GM23338 (cell line): ENCODE measurements around the gene VOPP1. TPM values are rescaled to one million over a fixed set of nuclear protein-coding genes. Genes with fewer than 3 reads are reported as not detected.

Source experiments
- ATAC-seq: fragments of 200-7000 bp; cut with Tn5 transposase; 3 replicates; pipeline ENCODE4 v1.9.1; 2020
- DNase-seq: peaks from one replicate; pipeline ENCODE4 v3.0.0-alpha.2; 2015; ENCODE audit warnings: low spot score
- H2AFZ ChIP-seq: fragments of 200-600 bp; sonication (generic); 2 replicates; pipeline ENCODE4 v1.8.0; 2016; ENCODE audit warnings: antibody characterized with exemption, mild to moderate bottlenecking, moderate library complexity
- H3F3A ChIP-seq: fragments of 200-600 bp; sonication (generic); replicated peaks from 2 replicates; pipeline ENCODE4 v1.8.0; 2017; ENCODE audit warnings: antibody characterized with exemption, mixed run types, low read depth
- H3K27ac ChIP-seq: fragments of 200-600 bp; sonication (generic); 2 replicates; pipeline ENCODE4 v1.6.1; 2016; ENCODE audit warnings: low read depth
- H3K27me3 ChIP-seq: fragments of 200-600 bp; sonication (generic); 2 replicates; pipeline ENCODE4 v1.8.0; 2016; ENCODE audit warnings: mild to moderate bottlenecking, mixed run types, moderate library complexity; ENCODE audit not compliant: insufficient read depth
- H3K36me3 ChIP-seq: fragments of 200-600 bp; sonication (generic); 2 replicates; pipeline ENCODE4 v1.8.0; 2016; ENCODE audit warnings: mild to moderate bottlenecking; ENCODE audit not compliant: insufficient read depth
- H3K4me1 ChIP-seq: fragments of 200-600 bp; sonication (generic); 2 replicates; pipeline ENCODE4 v1.8.0; 2016; ENCODE audit warnings: mild to moderate bottlenecking, moderate library complexity; ENCODE audit not compliant: insufficient read depth
- H3K4me2 ChIP-seq: fragments of 200-600 bp; sonication (generic); 2 replicates; pipeline ENCODE4 v1.7.1; 2017; ENCODE audit warnings: mixed run types
- H3K4me3 ChIP-seq: fragments of 200-600 bp; sonication (generic); 2 replicates; pipeline ENCODE4 v1.6.1; 2016; ENCODE audit warnings: mixed run types
- H3K79me2 ChIP-seq: fragments of 200-600 bp; sonication (generic); replicated peaks from 2 replicates; pipeline ENCODE4 v1.8.0; 2017; ENCODE audit warnings: mild to moderate bottlenecking; ENCODE audit not compliant: insufficient read depth
- H3K9me2 ChIP-seq: fragments of 200-600 bp; sonication (generic); 2 replicates; pipeline ENCODE4 v1.8.0; 2017; ENCODE audit not compliant: insufficient read depth
- H4K20me1 ChIP-seq: fragments of 200-600 bp; sonication (generic); replicated peaks from 2 replicates; pipeline ENCODE4 v1.8.0; 2017; ENCODE audit warnings: mild to moderate bottlenecking; ENCODE audit not compliant: insufficient read depth
- H3K27ac Mint-ChIP-seq: 2 replicates; pipeline ENCODE4 v1.8.0; 2020; ENCODE audit warnings: inconsistent platforms, mild to moderate bottlenecking, moderate library complexity, mixed read lengths
- H3K27me3 Mint-ChIP-seq: 3 replicates; pipeline ENCODE4 v1.8.0; 2022; ENCODE audit warnings: low read depth, mild to moderate bottlenecking, moderate library complexity, mixed read lengths, inconsistent platforms; ENCODE audit not compliant: insufficient read depth, poor library complexity
- H3K36me3 Mint-ChIP-seq: 3 replicates; pipeline ENCODE4 v1.8.0; 2021; ENCODE audit warnings: low read depth, mild to moderate bottlenecking, inconsistent platforms, moderate library complexity, mixed read lengths
- H3K4me1 Mint-ChIP-seq: 3 replicates; pipeline ENCODE4 v1.8.0; 2020; ENCODE audit warnings: mild to moderate bottlenecking, inconsistent platforms, mixed read lengths
- H3K4me3 Mint-ChIP-seq: 3 replicates; pipeline ENCODE4 v1.8.0; 2021; ENCODE audit warnings: moderate library complexity, mild to moderate bottlenecking, inconsistent platforms, mixed read lengths
- H3K9me3 Mint-ChIP-seq: 3 replicates; pipeline ENCODE4 v1.8.0; 2020; ENCODE audit warnings: moderate library complexity, mild to moderate bottlenecking, inconsistent platforms, mixed read lengths
- CREB1 ChIP-seq: fragments of 250-450 bp; sonication (Bioruptor Pico); IDR thresholded peaks from 2 replicates; pipeline ENCODE4 v1.5.0; 2020; ENCODE audit warnings: low read depth, mild to moderate bottlenecking, moderate library complexity
- EZH2phosphoT487 ChIP-seq: fragments of 200-600 bp; sonication (generic); IDR thresholded peaks from one replicate; pipeline ENCODE4 v1.8.1; 2018; ENCODE audit warnings: antibody characterized with exemption; ENCODE audit not compliant: unreplicated experiment
- NANOG ChIP-seq: IDR thresholded peaks from 2 replicates; pipeline ENCODE4 v1.6.1; 2016; ENCODE audit warnings: antibody characterized with exemption, borderline replicate concordance
- POLR2AphosphoS5 ChIP-seq: IDR thresholded peaks from 2 replicates; pipeline ENCODE4 v1.6.1; 2016; ENCODE audit warnings: antibody characterized with exemption, low read depth
- STAT1 ChIP-seq: IDR thresholded peaks from one replicate; pipeline ENCODE4 v1.6.1; 2016; ENCODE audit warnings: antibody characterized with exemption; ENCODE audit not compliant: unreplicated experiment
- ZNF114 ChIP-seq: fragments of 250-450 bp; sonication (Bioruptor Pico); IDR thresholded peaks from 2 replicates; pipeline ENCODE4 v1.5.0; 2020; ENCODE audit warnings: mild to moderate bottlenecking, moderate library complexity
- ZNF331 ChIP-seq: fragments of 250-450 bp; sonication (Bioruptor Pico); IDR thresholded peaks from 2 replicates; pipeline ENCODE4 v1.5.0; 2020; ENCODE audit warnings: low read depth, mild to moderate bottlenecking, moderate library complexity
- ZNF462 ChIP-seq: fragments of 250-450 bp; sonication (Bioruptor Pico); IDR thresholded peaks from 2 replicates; pipeline ENCODE4 v1.5.0; 2020; ENCODE audit warnings: mild to moderate bottlenecking, moderate library complexity
- polyA plus RNA-seq: library from polyadenylated mRNA; unstranded; fragments of >200 nt; fragmentation: Nextera tagmentation; extraction: Ambion mirVana; gene quantifications from 2 replicates; pipeline ENCODE4 v1.2.1, GENCODE V29; 2016
- total RNA-seq: library from RNA; depleted of rRNA; stranded (reverse); fragments of >200 nt; shearing (Covaris generic); gene quantifications from 2 replicates; pipeline ENCODE4 v1.2.3, GENCODE V29; 2014
- TF ChIP-seq, protein P1 (sequence below): IDR thresholded peaks from 2 replicates; pipeline ENCODE4 v1.6.1; 2016; ENCODE audit warnings: antibody characterized with exemption
- TF ChIP-seq, protein P2 (sequence below), 2 experiments: fragments of 200-600 bp in 1 of 2; sonication (generic) in 1 of 2; conservative IDR thresholded peaks; 2 replicates each; pipeline versions ENCODE4 v1.5.1 to v1.6.1; 2016 to 2017; ENCODE audit warnings: antibody characterized with exemption in 2 of 2, low read depth in 2 of 2, mild to moderate bottlenecking in 2 of 2, moderate library complexity in 1 of 2

The VOPP1 gene
- total and polyA plus RNA-seq, 2 experiments from 2014 or later, result 28.2 to 73.7 TPM

DNA sequence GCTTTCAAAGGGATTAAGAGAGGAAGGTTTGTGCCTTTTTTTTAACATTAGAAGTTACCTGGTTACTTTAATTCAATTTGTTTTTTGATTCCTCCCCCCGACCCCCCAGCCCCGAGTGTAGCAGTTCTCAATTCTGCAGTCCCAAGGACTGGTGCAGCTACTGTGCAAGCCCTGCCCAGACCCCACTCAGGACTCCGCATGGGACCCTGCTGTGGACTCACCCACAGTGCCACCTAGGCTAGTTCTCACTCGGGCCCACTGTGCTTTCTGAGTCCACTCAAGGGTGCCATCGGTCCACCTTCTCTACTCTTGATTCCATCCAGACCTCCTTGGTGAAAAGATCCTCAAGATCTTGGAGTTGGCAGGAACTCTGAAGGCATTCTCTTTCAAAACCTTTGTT is 77.4 kb downstream of the VOPP1 start:
- H3K36me3 Mint-ChIP-seq, result peaks cover 21% of the 10 kb centered on the region
- Histone ChIP-seq H3K27me3 (no peaks in the 10 kb centered on the region), H3K79me2 (peaks cover 7% of the 10 kb centered on the region; the same call in 1 of the 2 replicates), H2AFZ (no peak overlapping the region), H3F3A (no peaks in the 10 kb centered on the region), H3K27ac (no peak overlapping the region), H3K36me3 (no peaks in the 10 kb centered on the region; the same call in none of the 2 replicates), H3K9me2 (no peaks in the 10 kb centered on the region), H3K4me3 (no peak overlapping the region), H3K4me2 (no peak overlapping the region), H3K4me1 (no peaks in the 10 kb centered on the region; the same call in 1 of the 2 replicates), H4K20me1 (no peaks in the 10 kb centered on the region; the same call in 1 of the 2 replicates)
- TF ChIP-seq, protein P1, sequence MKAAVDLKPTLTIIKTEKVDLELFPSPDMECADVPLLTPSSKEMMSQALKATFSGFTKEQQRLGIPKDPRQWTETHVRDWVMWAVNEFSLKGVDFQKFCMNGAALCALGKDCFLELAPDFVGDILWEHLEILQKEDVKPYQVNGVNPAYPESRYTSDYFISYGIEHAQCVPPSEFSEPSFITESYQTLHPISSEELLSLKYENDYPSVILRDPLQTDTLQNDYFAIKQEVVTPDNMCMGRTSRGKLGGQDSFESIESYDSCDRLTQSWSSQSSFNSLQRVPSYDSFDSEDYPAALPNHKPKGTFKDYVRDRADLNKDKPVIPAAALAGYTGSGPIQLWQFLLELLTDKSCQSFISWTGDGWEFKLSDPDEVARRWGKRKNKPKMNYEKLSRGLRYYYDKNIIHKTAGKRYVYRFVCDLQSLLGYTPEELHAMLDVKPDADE, result no peak
- TF ChIP-seq CREB1 (CRISPR knock-in tag), result no peak
- no peak overlapping the region for H3K4me3 Mint-ChIP-seq
- peaks cover 10% of the 10 kb centered on the region for H3K27me3 Mint-ChIP-seq
- H3K4me1 Mint-ChIP-seq, result peaks cover 17% of the 10 kb centered on the region
- H3K9me3 Mint-ChIP-seq, result no peaks in the 10 kb centered on the region
- DNase-seq (no peak), ATAC-seq (no peak)
- peak overlapping the region; percentile 70; the same call in 1 of the 2 replicates for H3K27ac Mint-ChIP-seq

DNA sequence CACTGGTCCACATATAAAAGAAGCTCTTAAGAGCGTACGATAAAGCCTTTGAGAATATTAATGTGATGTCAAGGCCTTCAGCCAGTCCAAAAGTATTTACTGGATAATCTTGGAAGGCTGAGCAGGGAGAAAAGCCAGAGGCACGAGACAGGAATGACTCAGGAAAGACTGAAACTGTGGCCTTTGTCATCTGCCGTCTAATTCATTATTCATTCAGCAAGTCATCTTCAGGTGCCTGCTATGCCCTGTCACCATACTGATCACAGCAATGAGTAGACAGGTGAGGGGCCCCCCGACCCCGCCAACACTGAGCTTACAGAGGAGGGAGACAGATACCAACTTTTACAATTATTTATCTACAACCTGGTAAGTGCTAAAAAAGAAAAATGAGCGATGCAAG is 78.9 kb downstream of the VOPP1 start:
- Histone ChIP-seq H4K20me1 (no peaks in the 10 kb centered on the region; the same call in 1 of the 2 replicates), H3K9me2 (no peaks in the 10 kb centered on the region), H3K4me1 (no peaks in the 10 kb centered on the region), H3K79me2 (no peaks in the 10 kb centered on the region), H2AFZ (no peak overlapping the region), H3K36me3 (no peaks in the 10 kb centered on the region; the same call in none of the 2 replicates), H3K4me3 (no peak overlapping the region), H3F3A (no peaks in the 10 kb centered on the region), H3K27me3 (no peaks in the 10 kb centered on the region), H3K4me2 (no peak overlapping the region), H3K27ac (no peak overlapping the region)
- Mint-ChIP-seq H3K27ac (peak overlapping the region; percentile 46; the same call in 1 of the 2 replicates), H3K27me3 (peaks cover 5% of the 10 kb centered on the region), H3K9me3 (no peaks in the 10 kb centered on the region), H3K36me3 (peaks cover 32% of the 10 kb centered on the region), H3K4me1 (peaks cover 6% of the 10 kb centered on the region), H3K4me3 (no peak overlapping the region)
- DNase-seq, result no peak
- ATAC-seq, result no peak
- TF ChIP-seq STAT1 (no peak), CREB1 (CRISPR knock-in tag) (no peak), ZNF114 (CRISPR knock-in tag) (no peak), EZH2phosphoT487 (no peak), POLR2AphosphoS5 (no peak), ZNF331 (CRISPR knock-in tag) (no peak), NANOG (no peak), ZNF462 (no peak)
- TF ChIP-seq, protein P2, sequence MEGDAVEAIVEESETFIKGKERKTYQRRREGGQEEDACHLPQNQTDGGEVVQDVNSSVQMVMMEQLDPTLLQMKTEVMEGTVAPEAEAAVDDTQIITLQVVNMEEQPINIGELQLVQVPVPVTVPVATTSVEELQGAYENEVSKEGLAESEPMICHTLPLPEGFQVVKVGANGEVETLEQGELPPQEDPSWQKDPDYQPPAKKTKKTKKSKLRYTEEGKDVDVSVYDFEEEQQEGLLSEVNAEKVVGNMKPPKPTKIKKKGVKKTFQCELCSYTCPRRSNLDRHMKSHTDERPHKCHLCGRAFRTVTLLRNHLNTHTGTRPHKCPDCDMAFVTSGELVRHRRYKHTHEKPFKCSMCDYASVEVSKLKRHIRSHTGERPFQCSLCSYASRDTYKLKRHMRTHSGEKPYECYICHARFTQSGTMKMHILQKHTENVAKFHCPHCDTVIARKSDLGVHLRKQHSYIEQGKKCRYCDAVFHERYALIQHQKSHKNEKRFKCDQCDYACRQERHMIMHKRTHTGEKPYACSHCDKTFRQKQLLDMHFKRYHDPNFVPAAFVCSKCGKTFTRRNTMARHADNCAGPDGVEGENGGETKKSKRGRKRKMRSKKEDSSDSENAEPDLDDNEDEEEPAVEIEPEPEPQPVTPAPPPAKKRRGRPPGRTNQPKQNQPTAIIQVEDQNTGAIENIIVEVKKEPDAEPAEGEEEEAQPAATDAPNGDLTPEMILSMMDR (conservative IDR thresholded peaks at IDR 0.05; ENCODE audit: low read depth in 2 of 2), result no peak
